Head of caudate nucleus (tissue), 42 donors: ENCODE results near the gene PLCL1.

Source experiments
- DNase-seq, 42 donors: peaks; one replicate each; pipeline versions ENCODE4 v3.0.0 to v3.0.0-alpha.2; 2020 to 2021; ENCODE audit warnings: mixed read lengths in 7 of 42
- intact Hi-C: fragments of 100-400 bp; cut with DNase I; formaldehyde crosslinking; loops from one replicate; pipeline ENCODE4 v1.15.0; 2022

Gene PLCL1

GRCh38 chr2:198059800-198060199 lies 255.4 kb downstream of the PLCL1 start:
- intact Hi-C loops, result loop anchor here (10.0 kb wide), 1 partner anchor 255 kb away; the partner anchor contains the start of gene PLCL1
- no peak for DNase-seq

- DNase-seq, result no peak
- intact Hi-C loops, result no loop called here
These were observed 255.9 kb downstream of the PLCL1 start for GRCh38 chr2:198060277-198060676.

DNA sequence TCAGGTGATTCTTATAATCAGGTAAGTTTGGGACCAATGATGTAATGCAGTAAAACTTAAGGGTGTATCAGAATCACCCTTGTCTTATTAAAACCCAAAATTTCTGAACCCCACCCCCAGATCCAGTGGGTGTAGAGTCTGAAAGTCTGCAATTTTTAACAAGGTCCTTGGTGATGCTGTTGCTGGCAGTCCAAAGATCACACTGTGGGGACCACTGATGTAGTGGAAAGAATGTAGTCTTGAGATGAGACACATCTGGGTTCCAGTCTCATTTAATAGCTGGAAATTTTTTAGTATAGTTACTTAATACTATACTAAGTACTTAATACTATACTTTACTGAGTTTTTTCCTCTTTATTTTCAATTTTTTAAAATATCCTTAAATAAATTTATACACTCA lies 258.4 kb downstream of the PLCL1 start:
- intact Hi-C loops, result no loop called here
- no peak for DNase-seq

DNA sequence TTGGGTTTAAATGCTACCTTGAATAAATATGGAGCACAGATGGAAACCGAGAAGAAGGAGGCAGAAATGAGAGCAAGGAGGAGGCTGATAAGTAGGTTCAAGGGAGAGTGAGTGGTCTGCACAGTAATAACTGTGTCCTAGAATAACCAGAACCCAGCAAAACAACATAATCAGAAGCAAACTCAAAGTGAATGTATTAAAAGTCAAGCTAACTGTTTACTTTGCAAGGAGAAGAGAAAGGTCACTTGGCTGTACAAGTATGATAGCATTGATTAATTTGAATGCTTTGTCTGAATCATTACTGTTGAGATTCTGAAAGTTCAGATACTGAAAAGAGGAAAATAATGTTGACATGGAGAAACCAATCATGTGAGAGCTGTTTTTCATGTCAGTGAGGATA lies 258.8 kb downstream of the PLCL1 start:
- no peak for DNase-seq
- intact Hi-C loops, result no loop called here

- no peak for DNase-seq
- intact Hi-C loops, result no loop called here
These were observed 260.9 kb downstream of the PLCL1 start for GRCh38 chr2:198065322-198065721.

GRCh38 chr2:198066597-198066996 lies 262.2 kb downstream of the PLCL1 start:
- intact Hi-C loops, result no loop called here
- DNase-seq, result no peak

GRCh38 chr2:198072655-198073054 lies 268.3 kb downstream of the PLCL1 start:
- intact Hi-C loops, result no loop called here
- no peak for DNase-seq

- DNase-seq, result no peak
- intact Hi-C loops, result no loop called here
These were observed 268.9 kb downstream of the PLCL1 start for GRCh38 chr2:198073253-198073652.

- DNase-seq, result no peak
- intact Hi-C loops, result no loop called here
These were observed 273.1 kb downstream of the PLCL1 start for GRCh38 chr2:198077477-198077876.

DNA sequence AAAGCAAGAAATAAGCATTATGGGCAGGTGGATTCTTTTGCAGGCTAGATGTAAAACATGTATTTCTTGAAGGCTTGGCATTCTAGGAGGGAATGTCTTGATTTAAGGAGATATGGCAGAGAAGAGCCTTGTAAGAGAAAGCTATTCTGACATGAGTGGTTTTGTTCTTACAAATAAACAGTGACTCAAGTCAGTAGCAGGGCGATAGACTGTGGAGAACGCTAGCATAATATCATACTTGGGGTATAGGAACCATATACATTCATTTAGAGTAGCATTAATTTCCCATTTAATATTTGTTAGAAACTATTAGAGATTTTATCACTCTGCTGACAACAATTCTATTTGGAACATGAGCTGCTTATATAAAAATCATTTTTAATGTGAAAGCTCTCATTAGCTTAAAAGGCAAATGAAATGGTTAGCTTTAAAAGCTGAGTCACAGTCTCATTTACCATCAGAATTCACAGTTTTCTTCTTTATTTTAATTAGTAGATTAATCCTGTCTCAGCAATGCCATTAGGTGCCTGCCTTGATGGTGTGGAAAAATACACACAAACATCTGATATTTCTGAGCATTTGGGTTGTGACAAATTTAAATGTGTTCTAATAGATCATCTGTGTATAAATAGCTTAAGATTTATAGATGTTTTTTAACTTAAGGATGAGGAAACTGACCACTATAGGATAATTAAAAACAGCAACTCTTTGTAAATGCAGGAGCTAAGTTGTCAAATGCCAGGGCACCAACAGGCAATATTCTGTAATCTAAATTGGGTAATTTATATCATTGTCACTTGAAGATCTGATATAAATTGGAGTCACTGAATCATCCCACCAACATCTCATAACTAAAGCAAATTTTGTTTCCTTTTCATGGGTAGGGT lies 276.7 kb downstream of the PLCL1 start:
- intact Hi-C loops, result no loop called here
- no peak for DNase-seq

DNA sequence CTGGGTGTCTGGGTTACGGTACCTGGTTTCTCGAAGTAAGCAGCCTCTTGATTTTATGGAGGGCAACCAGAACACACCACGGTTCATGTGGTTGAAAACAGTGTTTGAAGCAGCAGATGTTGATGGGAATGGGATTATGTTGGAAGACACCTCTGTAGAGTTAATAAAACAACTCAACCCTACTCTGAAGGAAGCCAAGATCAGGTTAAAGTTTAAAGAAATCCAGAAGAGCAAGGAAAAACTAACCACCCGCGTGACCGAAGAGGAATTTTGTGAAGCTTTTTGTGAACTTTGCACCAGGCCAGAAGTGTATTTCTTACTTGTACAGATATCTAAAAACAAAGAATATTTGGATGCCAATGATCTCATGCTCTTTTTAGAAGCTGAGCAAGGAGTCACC lies 279.8 kb downstream of the PLCL1 start:
- intact Hi-C loops, result no loop called here

GRCh38 chr2:198096002-198096401 lies 291.6 kb downstream of the PLCL1 start:
- no peak for DNase-seq
- intact Hi-C loops, result no loop called here

More for the DNA sequence above, 279.8 kb downstream of the PLCL1 start:
- no peak for DNase-seq

- intact Hi-C loops, result no loop called here
- DNase-seq, result peak in 2 of 42 donors; percentile 20 to 27
These were observed 292.6 kb downstream of the PLCL1 start for GRCh38 chr2:198096965-198097364.

GRCh38 chr2:198097630-198098029 lies 293.2 kb downstream of the PLCL1 start:
- intact Hi-C loops, result no loop called here
- DNase-seq, result peak in 4 of 42 donors; percentile 18 to 37 (median 25)

- intact Hi-C loops, result no loop called here
- no peak for DNase-seq
These were observed 294.0 kb downstream of the PLCL1 start for GRCh38 chr2:198098386-198098785.

DNA sequence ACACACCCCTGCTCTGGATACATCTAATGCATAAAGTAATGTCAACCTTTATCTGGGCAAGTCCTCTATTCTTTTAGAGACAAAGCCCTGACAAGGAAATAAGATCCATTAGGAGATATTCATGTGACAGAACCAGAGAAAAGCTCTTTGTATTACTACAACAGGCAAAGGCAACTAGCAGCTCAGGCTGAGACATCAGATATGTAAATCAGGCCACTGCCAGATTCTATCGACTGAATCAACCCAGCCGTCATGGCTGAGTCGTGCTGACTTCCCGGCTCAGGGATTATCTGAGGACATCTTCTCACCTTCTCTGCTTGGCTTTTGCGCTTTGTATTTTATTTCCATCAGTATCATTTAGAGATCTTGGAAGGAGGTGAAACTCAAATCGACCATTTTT lies 294.5 kb downstream of the PLCL1 start:
- peak; percentile 12 to 86 (median 64) for DNase-seq
- intact Hi-C loops, result no loop called here

GRCh38 chr2:198100346-198100745 lies 296.0 kb downstream of the PLCL1 start:
- intact Hi-C loops, result no loop called here
- peak in 4 of 42 donors; percentile 5 to 40 (median 22) for DNase-seq

DNA sequence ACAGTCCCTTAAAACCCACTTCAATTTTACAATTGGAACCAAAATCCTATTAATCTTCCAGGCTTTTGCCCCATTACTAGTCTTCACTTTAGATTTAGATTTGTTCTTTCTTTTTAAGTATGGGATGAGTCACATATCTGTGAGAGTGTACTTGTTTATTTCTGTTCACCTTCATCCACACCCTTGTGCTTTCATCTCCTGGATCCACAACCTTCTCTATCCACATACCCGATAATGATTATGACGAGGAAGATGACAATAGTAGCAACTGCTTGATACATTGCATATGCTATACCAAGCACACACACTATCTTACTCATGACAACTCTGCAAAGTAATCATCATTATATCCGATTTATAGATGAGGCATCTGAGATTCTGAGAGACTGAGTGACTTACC lies 297.3 kb downstream of the PLCL1 start:
- DNase-seq, result no peak
- intact Hi-C loops, result no loop called here

- DNase-seq, result no peak
- intact Hi-C loops, result no loop called here
These were observed 297.7 kb downstream of the PLCL1 start for GRCh38 chr2:198102120-198102519.

GRCh38 chr2:198102856-198103255 lies 298.5 kb downstream of the PLCL1 start:
- intact Hi-C loops, result no loop called here
- DNase-seq, result no peak
